ENCODE measurements around the gene PLXDC2.

GRCh38 chr10:19835952-19836351 is 19.7 kb downstream of the PLXDC2 start:
- TF ChIP-seq CTCF (conservative IDR thresholded peaks at IDR 0.05; ENCODE audit: low read depth in 2 of 2) (no peak), POLR2AphosphoS5 (IDR thresholded peaks at IDR 0.05; ENCODE audit: low read depth) (no peak), ETS1 (IDR thresholded peaks at IDR 0.05) (no peak), EZH2 (IDR thresholded peaks at IDR 0.05; ENCODE audit: low read depth, unreplicated experiment) (no peak), ZNF114 (CRISPR knock-in tag; IDR thresholded peaks at IDR 0.05) (no peak), CREB1 (CRISPR knock-in tag; IDR thresholded peaks at IDR 0.05; ENCODE audit: low read depth) (no peak), JUNB (IDR thresholded peaks at IDR 0.05; ENCODE audit: unreplicated experiment) (no peak), EZH2phosphoT487 (IDR thresholded peaks at IDR 0.05; ENCODE audit: unreplicated experiment) (no peak)
